ENCODE results near the gene SNTB2. TPM values are rescaled to one million over a fixed set of nuclear protein-coding genes. Genes with fewer than 3 reads are reported as not detected.

Gene SNTB2
- total and polyA plus RNA-seq, 2 of the 13 experiments (the other 11 are each of a cell fraction or from before 2014, with no cell fraction given), result 11.5 to 19.2 TPM

DNA sequence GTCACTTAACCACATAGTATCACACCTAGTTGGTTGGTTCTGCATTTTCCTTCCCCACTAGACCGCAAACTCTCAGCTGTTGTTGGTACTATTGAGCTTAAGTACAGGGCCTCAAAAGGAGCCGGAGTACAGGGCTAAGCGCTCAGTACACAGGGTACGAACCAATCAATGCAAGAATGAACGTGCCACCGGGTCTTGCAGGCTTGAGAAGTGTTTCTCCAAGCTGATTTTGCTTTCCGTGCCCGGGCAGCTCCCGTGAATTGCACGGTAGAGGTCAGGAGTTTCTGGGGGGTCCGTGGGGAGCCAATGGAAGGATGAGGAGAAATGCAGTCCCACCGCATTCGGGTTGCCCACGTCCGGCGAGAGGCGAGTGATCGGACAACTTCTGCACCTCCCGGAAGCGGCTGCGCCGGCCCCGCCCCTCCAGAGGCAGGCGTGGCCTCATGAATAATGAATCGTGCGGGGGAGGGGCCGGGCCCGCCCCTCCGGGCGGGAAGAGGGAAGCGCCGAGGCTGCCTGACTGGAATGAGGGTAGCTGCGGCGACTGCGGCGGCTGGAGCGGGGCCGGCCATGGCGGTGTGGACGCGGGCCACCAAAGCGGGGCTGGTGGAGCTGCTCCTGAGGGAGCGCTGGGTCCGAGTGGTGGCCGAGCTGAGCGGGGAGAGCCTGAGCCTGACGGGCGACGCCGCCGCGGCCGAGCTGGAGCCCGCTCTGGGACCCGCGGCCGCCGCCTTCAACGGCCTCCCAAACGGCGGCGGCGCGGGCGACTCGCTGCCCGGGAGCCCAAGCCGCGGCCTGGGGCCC is at the start of gene SNTB2 (continued):
- TF ChIP-seq, protein P1, sequence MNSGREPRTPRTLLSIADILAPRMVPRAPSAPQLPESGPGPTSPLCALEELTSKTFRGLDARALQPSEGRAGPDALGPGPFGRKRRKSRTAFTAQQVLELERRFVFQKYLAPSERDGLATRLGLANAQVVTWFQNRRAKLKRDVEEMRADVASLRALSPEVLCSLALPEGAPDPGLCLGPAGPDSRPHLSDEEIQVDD (CRISPR knock-in tag; IDR thresholded peaks at IDR 0.05; ENCODE audit: borderline replicate concordance), result peak; percentile 81; the same call in 1 of the 2 replicates
- TF ChIP-seq GPN1 (CRISPR knock-in tag; IDR thresholded peaks at IDR 0.05; ENCODE audit: borderline replicate concordance), result no peak
- TF ChIP-seq FOXP1 (IDR thresholded peaks at IDR 0.05), result no peak
- peak; percentile 12; the same call in 1 of the 2 replicates for TF ChIP-seq FOXP1 (CRISPR knock-in tag; IDR thresholded peaks at IDR 0.05)
- peak; percentile 72; the same call in 1 of the 2 replicates for TF ChIP-seq ZNF589 (CRISPR knock-in tag; conservative IDR thresholded peaks at IDR 0.05)
- TF ChIP-seq, protein P2, sequence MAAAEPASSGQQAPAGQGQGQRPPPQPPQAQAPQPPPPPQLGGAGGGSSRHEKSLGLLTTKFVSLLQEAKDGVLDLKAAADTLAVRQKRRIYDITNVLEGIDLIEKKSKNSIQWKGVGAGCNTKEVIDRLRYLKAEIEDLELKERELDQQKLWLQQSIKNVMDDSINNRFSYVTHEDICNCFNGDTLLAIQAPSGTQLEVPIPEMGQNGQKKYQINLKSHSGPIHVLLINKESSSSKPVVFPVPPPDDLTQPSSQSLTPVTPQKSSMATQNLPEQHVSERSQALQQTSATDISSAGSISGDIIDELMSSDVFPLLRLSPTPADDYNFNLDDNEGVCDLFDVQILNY (CRISPR knock-in tag; conservative IDR thresholded peaks at IDR 0.05), result peak; percentile 75; the same call in 1 of the 2 replicates
- peak; percentile 85 for TF ChIP-seq ZNF841 (CRISPR knock-in tag; IDR thresholded peaks at IDR 0.05; ENCODE audit: borderline replicate concordance)
- TF ChIP-seq GTF3A (CRISPR knock-in tag; conservative IDR thresholded peaks at IDR 0.05), result no peak; the same call in 1 of the 2 replicates
- TF ChIP-seq, protein P3, sequence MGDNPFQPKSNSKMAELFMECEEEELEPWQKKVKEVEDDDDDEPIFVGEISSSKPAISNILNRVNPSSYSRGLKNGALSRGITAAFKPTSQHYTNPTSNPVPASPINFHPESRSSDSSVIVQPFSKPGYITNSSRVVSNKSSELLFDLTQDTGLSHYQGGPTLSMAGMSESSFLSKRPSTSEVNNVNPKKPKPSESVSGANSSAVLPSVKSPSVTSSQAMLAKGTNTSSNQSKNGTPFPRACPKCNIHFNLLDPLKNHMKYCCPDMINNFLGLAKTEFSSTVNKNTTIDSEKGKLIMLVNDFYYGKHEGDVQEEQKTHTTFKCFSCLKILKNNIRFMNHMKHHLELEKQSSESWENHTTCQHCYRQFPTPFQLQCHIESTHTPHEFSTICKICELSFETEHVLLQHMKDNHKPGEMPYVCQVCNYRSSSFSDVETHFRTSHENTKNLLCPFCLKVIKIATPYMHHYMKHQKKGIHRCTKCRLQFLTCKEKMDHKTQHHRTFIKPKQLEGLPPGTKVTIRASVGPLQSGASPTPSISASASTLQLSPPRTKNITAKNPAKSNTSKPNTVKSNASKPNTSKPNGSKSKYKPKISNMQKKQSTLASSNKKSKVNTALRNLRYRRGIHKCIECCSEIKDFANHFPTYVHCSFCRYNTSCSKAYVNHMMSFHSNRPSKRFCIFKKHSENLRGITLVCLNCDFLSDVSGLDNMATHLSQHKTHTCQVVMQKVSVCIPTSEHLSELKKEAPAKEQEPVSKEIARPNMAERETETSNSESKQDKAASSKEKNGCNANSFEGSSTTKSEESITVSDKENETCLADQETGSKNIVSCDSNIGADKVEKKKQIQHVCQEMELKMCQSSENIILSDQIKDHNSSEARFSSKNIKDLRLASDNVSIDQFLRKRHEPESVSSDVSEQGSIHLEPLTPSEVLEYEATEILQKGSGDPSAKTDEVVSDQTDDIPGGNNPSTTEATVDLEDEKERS (CRISPR knock-in tag; IDR thresholded peaks at IDR 0.05), result peak; percentile 87
- no peak for TF ChIP-seq CC2D1A (CRISPR knock-in tag; IDR thresholded peaks at IDR 0.05)
- TF ChIP-seq, protein P4, sequence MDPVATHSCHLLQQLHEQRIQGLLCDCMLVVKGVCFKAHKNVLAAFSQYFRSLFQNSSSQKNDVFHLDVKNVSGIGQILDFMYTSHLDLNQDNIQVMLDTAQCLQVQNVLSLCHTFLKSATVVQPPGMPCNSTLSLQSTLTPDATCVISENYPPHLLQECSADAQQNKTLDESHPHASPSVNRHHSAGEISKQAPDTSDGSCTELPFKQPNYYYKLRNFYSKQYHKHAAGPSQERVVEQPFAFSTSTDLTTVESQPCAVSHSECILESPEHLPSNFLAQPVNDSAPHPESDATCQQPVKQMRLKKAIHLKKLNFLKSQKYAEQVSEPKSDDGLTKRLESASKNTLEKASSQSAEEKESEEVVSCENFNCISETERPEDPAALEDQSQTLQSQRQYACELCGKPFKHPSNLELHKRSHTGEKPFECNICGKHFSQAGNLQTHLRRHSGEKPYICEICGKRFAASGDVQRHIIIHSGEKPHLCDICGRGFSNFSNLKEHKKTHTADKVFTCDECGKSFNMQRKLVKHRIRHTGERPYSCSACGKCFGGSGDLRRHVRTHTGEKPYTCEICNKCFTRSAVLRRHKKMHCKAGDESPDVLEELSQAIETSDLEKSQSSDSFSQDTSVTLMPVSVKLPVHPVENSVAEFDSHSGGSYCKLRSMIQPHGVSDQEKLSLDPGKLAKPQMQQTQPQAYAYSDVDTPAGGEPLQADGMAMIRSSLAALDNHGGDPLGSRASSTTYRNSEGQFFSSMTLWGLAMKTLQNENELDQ (CRISPR knock-in tag; IDR thresholded peaks at IDR 0.05; ENCODE audit: borderline replicate concordance), result no peak
- TF ChIP-seq ZNF614 (CRISPR knock-in tag; IDR thresholded peaks at IDR 0.05; ENCODE audit: borderline replicate concordance), result peak; percentile 74; the same call in 1 of the 2 replicates
- no peak for TF ChIP-seq ZNF446 (CRISPR knock-in tag; IDR thresholded peaks at IDR 0.05)
- no peak for TF ChIP-seq HNF4A (CRISPR knock-in tag; IDR thresholded peaks at IDR 0.05)
- TF ChIP-seq ZNF792 (CRISPR knock-in tag; IDR thresholded peaks at IDR 0.05), result peak; percentile 87
- TF ChIP-seq ZNF501 (CRISPR knock-in tag; IDR thresholded peaks at IDR 0.05), result peak; percentile 99
- TF ChIP-seq TMF1 (CRISPR knock-in tag; IDR thresholded peaks at IDR 0.05; ENCODE audit: low read depth), result no peak
- peak; percentile 42; the same call in 1 of the 2 replicates for TF ChIP-seq ZBTB8A (CRISPR knock-in tag; IDR thresholded peaks at IDR 0.05; ENCODE audit: borderline replicate concordance, low read depth)
- peak; percentile 20; the same call in 1 of the 2 replicates for TF ChIP-seq RCOR2 (CRISPR knock-in tag; IDR thresholded peaks at IDR 0.05)
- peak; percentile 86; the same call in 1 of the 2 replicates for TF ChIP-seq ETV6 (CRISPR knock-in tag; conservative IDR thresholded peaks at IDR 0.05)
